Activated naive CD8-positive, alpha-beta T cell treated with anti-CD3 and anti-CD28 coated beads, Interleukin-2, amount 50 U/mL, for 24 hours (primary cell): ENCODE results near the gene IDUA.

Experiments used
- ATAC-seq: fragments of 150-1000 bp; cut with Tn5 transposase; one replicate; pipeline ENCODE4 v1.10.0; 2021
- DNase-seq: peaks from one replicate; pipeline ENCODE4 v3.0.0; 2021
- H3K27ac Mint-ChIP-seq: one replicate; pipeline ENCODE4 v1.8.0; 2021; ENCODE audit warnings: mild to moderate bottlenecking, mixed read lengths
- H3K27me3 Mint-ChIP-seq: one replicate; pipeline ENCODE4 v1.8.0; 2021; ENCODE audit warnings: mixed read lengths
- H3K36me3 Mint-ChIP-seq: one replicate; pipeline ENCODE4 v1.8.0; 2021; ENCODE audit warnings: low read depth, mixed read lengths
- H3K4me1 Mint-ChIP-seq: one replicate; pipeline ENCODE4 v1.8.0; 2021; ENCODE audit warnings: mixed read lengths
- H3K4me3 Mint-ChIP-seq: one replicate; pipeline ENCODE4 v1.8.0; 2021; ENCODE audit warnings: mild to moderate bottlenecking, moderate library complexity, mixed read lengths
- H3K9me3 Mint-ChIP-seq: one replicate; pipeline ENCODE4 v1.8.0; 2021; ENCODE audit warnings: mixed read lengths

The IDUA gene

GRCh38 chr4:985123-985830, 1.6 kb upstream of the IDUA start:
- Mint-ChIP-seq H3K4me1 (peaks cover 22% of the 10 kb centered on the region), H3K27ac (peak overlapping the region; percentile 31), H3K9me3 (no peaks in the 10 kb centered on the region), H3K36me3 (no peaks in the 10 kb centered on the region), H3K4me3 (peak overlapping the region; percentile 86), H3K27me3 (no peaks in the 10 kb centered on the region)
- ATAC-seq (peak; percentile 67), DNase-seq (peak; percentile 80)

GRCh38 chr4:986428-986878, 391 bp upstream of the IDUA start:
- peak; percentile 9 for ATAC-seq
- Mint-ChIP-seq H3K27ac (peak overlapping the region; percentile 85), H3K27me3 (no peaks in the 10 kb centered on the region), H3K36me3 (no peaks in the 10 kb centered on the region), H3K4me1 (peaks cover 22% of the 10 kb centered on the region), H3K9me3 (no peaks in the 10 kb centered on the region), H3K4me3 (peak overlapping the region; percentile 86)
- DNase-seq, result no peak

- Mint-ChIP-seq H3K9me3 (no peaks in the 10 kb centered on the region), H3K4me1 (peaks cover 22% of the 10 kb centered on the region), H3K4me3 (peak overlapping the region; percentile 72), H3K27ac (no peak overlapping the region), H3K27me3 (no peaks in the 10 kb centered on the region), H3K36me3 (no peaks in the 10 kb centered on the region)
- no peak for ATAC-seq
- no peak for DNase-seq
These were observed 1.0 kb downstream of the IDUA start for GRCh38 chr4:987624-988513.

GRCh38 chr4:988726-989721, 2.2 kb downstream of the IDUA start:
- no peak for DNase-seq
- peaks cover 22% of the 10 kb centered on the region for H3K4me1 Mint-ChIP-seq
- H3K27ac Mint-ChIP-seq, result no peak overlapping the region
- no peaks in the 10 kb centered on the region for H3K9me3 Mint-ChIP-seq
- no peak for ATAC-seq
- no peaks in the 10 kb centered on the region for H3K36me3 Mint-ChIP-seq
- no peak overlapping the region for H3K4me3 Mint-ChIP-seq
- H3K27me3 Mint-ChIP-seq, result no peaks in the 10 kb centered on the region

- Mint-ChIP-seq H3K36me3 (no peaks in the 10 kb centered on the region), H3K4me1 (peaks cover 16% of the 10 kb centered on the region), H3K27ac (no peak overlapping the region), H3K27me3 (no peaks in the 10 kb centered on the region), H3K4me3 (no peak overlapping the region), H3K9me3 (no peaks in the 10 kb centered on the region)
- DNase-seq, result no peak
- no peak for ATAC-seq
These were observed 3.1 kb downstream of the IDUA start for GRCh38 chr4:989722-990471.

- no peaks in the 10 kb centered on the region for H3K27me3 Mint-ChIP-seq
- ATAC-seq (no peak), DNase-seq (no peak)
- no peak overlapping the region for H3K27ac Mint-ChIP-seq
- H3K36me3 Mint-ChIP-seq, result no peaks in the 10 kb centered on the region
- H3K9me3 Mint-ChIP-seq, result no peaks in the 10 kb centered on the region
- no peak overlapping the region for H3K4me3 Mint-ChIP-seq
- H3K4me1 Mint-ChIP-seq, result peaks cover 6% of the 10 kb centered on the region
These were observed 4.0 kb downstream of the IDUA start for GRCh38 chr4:990746-991367.

- DNase-seq (no peak), ATAC-seq (no peak)
- no peak overlapping the region for H3K4me3 Mint-ChIP-seq
These were observed 4.8 kb downstream of the IDUA start for GRCh38 chr4:991451-992296.

GRCh38 chr4:992297-993110, 5.7 kb downstream of the IDUA start:
- Mint-ChIP-seq H3K36me3 (no peaks in the 10 kb centered on the region), H3K4me3 (no peak overlapping the region), H3K4me1 (no peaks in the 10 kb centered on the region), H3K27me3 (peaks cover 3% of the 10 kb centered on the region), H3K9me3 (no peaks in the 10 kb centered on the region), H3K27ac (no peak overlapping the region)
- DNase-seq (no peak), ATAC-seq (no peak)

More at GRCh38 chr4:991451-992296, 4.8 kb downstream of the IDUA start:
- no peaks in the 10 kb centered on the region for H3K36me3 Mint-ChIP-seq
- no peaks in the 10 kb centered on the region for H3K4me1 Mint-ChIP-seq
- no peak overlapping the region for H3K27ac Mint-ChIP-seq
- H3K9me3 Mint-ChIP-seq, result no peaks in the 10 kb centered on the region
- peaks cover under 1% of the 10 kb centered on the region for H3K27me3 Mint-ChIP-seq

GRCh38 chr4:993111-994029, 6.5 kb downstream of the IDUA start, which contains the start of gene SLC26A1:
TSS of gene SLC26A1 (minus strand) at chr4:993404. CDS start at chr4:991703, 1,701 bp downstream.
- no peak for DNase-seq
- no peak for ATAC-seq
- Mint-ChIP-seq H3K4me1 (peaks cover under 1% of the 10 kb centered on the region), H3K27me3 (peaks cover 9% of the 10 kb centered on the region), H3K27ac (no peak within 1 kb of the TSS), H3K9me3 (no peaks in the 10 kb centered on the region), H3K36me3 (no peaks in the 10 kb centered on the region), H3K4me3 (no peak within 1 kb of the TSS)

GRCh38 chr4:995311-996026, 8.6 kb downstream of the IDUA start:
- Mint-ChIP-seq H3K36me3 (no peaks in the 10 kb centered on the region), H3K27me3 (peaks cover 18% of the 10 kb centered on the region), H3K4me1 (peaks cover 2% of the 10 kb centered on the region), H3K4me3 (no peak overlapping the region), H3K9me3 (no peaks in the 10 kb centered on the region), H3K27ac (no peak overlapping the region)
- ATAC-seq (no peak), DNase-seq (no peak)
